ENCODE measurements around the gene SREBF1.

GRCh38 chr17:17852930-17853329 lies 16.1 kb upstream of the SREBF1 start:
- TF ChIP-seq ARNT (IDR thresholded peaks at IDR 0.05), result no peak
- TF ChIP-seq TARDBP (IDR thresholded peaks at IDR 0.05), result no peak
